HEK293T (cell line): ENCODE results near the gene ADAD2.

Source experiments
- ARNT ChIP-seq: fragments of 450-650 bp; IDR thresholded peaks from 2 replicates; pipeline ENCODE4 v1.6.1; 2017; ENCODE audit warnings: mild to moderate bottlenecking
- BHLHE40 ChIP-seq: fragments of 450-650 bp; IDR thresholded peaks from 2 replicates; pipeline ENCODE4 v1.6.1; 2016; ENCODE audit warnings: mild to moderate bottlenecking, moderate library complexity, borderline replicate concordance
- ELF4 ChIP-seq: fragments of 450-650 bp; IDR thresholded peaks from 2 replicates; pipeline ENCODE4 v1.6.1; 2017; ENCODE audit warnings: antibody characterized with exemption
- FOXM1 ChIP-seq: fragments of 450-650 bp; IDR thresholded peaks from 2 replicates; pipeline ENCODE4 v1.6.1; 2017; ENCODE audit warnings: mild to moderate bottlenecking, borderline replicate concordance
- L3MBTL2 ChIP-seq: fragments of 450-650 bp; conservative IDR thresholded peaks from 2 replicates; pipeline ENCODE4 v1.6.1; 2016; ENCODE audit warnings: mild to moderate bottlenecking
- LEF1 ChIP-seq: fragments of 450-650 bp; IDR thresholded peaks from 2 replicates; pipeline ENCODE4 v1.6.1; 2017; ENCODE audit warnings: mild to moderate bottlenecking, borderline replicate concordance
- NFRKB ChIP-seq: fragments of 450-650 bp; IDR thresholded peaks from 2 replicates; pipeline ENCODE4 v1.6.1; 2016; ENCODE audit warnings: mild to moderate bottlenecking, moderate library complexity
- SP1 ChIP-seq: fragments of 450-650 bp; IDR thresholded peaks from 2 replicates; pipeline ENCODE4 v1.6.1; 2017
- SUZ12 ChIP-seq: fragments of 450-650 bp; IDR thresholded peaks from 2 replicates; pipeline ENCODE4 v1.6.1; 2016; ENCODE audit warnings: mild to moderate bottlenecking
- TARDBP ChIP-seq: fragments of 450-650 bp; IDR thresholded peaks from 2 replicates; pipeline ENCODE4 v1.6.1; 2016
- ZNF384 ChIP-seq: fragments of 450-650 bp; IDR thresholded peaks from 2 replicates; pipeline ENCODE4 v1.6.1; 2016
- TF ChIP-seq, protein P1 (sequence below): fragments of 450-650 bp; IDR thresholded peaks from 2 replicates; pipeline ENCODE4 v1.6.1; 2016

DNA sequence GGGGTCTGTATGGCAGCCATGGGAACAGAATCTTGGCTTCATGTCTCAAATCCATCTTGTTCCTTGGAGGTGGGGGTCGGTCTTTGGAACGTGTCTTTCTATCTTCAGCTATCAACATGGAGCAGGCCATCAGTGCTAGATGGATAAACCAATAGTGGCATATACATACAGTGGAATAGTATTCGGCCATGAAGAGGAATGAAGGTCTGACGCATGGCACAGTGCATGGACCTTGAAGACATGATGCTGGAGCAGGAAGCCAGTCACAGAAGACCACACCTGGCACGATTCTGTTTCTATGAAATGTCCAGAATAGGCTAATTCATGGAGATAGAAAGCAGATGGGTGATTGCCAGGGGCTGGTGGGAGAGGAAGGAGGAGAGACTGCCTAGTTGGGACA is 41.1 kb downstream of the ADAD2 start:
- no peak for TF ChIP-seq TARDBP
- TF ChIP-seq FOXM1: no peak
- no peak for TF ChIP-seq SP1
- TF ChIP-seq LEF1: no peak
- TF ChIP-seq SUZ12: no peak
- TF ChIP-seq ZNF384: no peak
- no peak for TF ChIP-seq ARNT
- TF ChIP-seq BHLHE40: no peak
- no peak for TF ChIP-seq ELF4
- TF ChIP-seq L3MBTL2: no peak
- TF ChIP-seq NFRKB: no peak
- TF ChIP-seq, protein P1, sequence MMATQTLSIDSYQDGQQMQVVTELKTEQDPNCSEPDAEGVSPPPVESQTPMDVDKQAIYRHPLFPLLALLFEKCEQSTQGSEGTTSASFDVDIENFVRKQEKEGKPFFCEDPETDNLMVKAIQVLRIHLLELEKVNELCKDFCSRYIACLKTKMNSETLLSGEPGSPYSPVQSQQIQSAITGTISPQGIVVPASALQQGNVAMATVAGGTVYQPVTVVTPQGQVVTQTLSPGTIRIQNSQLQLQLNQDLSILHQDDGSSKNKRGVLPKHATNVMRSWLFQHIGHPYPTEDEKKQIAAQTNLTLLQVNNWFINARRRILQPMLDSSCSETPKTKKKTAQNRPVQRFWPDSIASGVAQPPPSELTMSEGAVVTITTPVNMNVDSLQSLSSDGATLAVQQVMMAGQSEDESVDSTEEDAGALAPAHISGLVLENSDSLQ: no peak
